Neural cell (in vitro differentiated cells): Measurements from ENCODE around the gene KRI1.

Experiments
- EP300 ChIP-seq: fragments of 450-650 bp; conservative IDR thresholded peaks from 2 replicates; pipeline ENCODE4 v1.6.1; 2014; ENCODE audit warnings: antibody characterized with exemption, mild to moderate bottlenecking, moderate library complexity; ENCODE audit not compliant: poor library complexity, severe bottlenecking
- EZH2 ChIP-seq: fragments of 200-600, 300-800 bp; shearing (Covaris generic), sonication (generic); IDR thresholded peaks from 2 replicates; pipeline ENCODE4 v1.6.1; 2014; ENCODE audit warnings: antibody characterized with exemption, low read length, borderline replicate concordance, mild to moderate bottlenecking; ENCODE audit not compliant: insufficient read depth, poor library complexity, severe bottlenecking
- POLR2AphosphoS5 ChIP-seq: IDR thresholded peaks from 2 replicates; pipeline ENCODE4 v1.6.1; 2012
- RAD21 ChIP-seq: fragments of 450-650 bp; conservative IDR thresholded peaks from 2 replicates; pipeline ENCODE4 v1.6.1; 2014; ENCODE audit warnings: antibody characterized with exemption, mild to moderate bottlenecking, moderate library complexity
- SMC3 ChIP-seq: fragments of 450-650 bp; conservative IDR thresholded peaks from 2 replicates; pipeline ENCODE4 v1.6.1; 2014; ENCODE audit warnings: antibody characterized with exemption, mild to moderate bottlenecking, moderate library complexity; ENCODE audit not compliant: poor library complexity
- TAF1 ChIP-seq: IDR thresholded peaks from 2 replicates; pipeline ENCODE4 v1.6.1; 2012; ENCODE audit warnings: low read depth
- TF ChIP-seq, protein P1 (sequence below): fragments of 450-650 bp; IDR thresholded peaks from 2 replicates; pipeline ENCODE4 v1.5.1; 2014; ENCODE audit warnings: antibody characterized with exemption, mild to moderate bottlenecking, moderate library complexity; ENCODE audit not compliant: poor library complexity, severe bottlenecking
- TF ChIP-seq, protein P2 (sequence below): IDR thresholded peaks from 2 replicates; pipeline ENCODE4 v1.6.1; 2012; ENCODE audit warnings: borderline replicate concordance

DNA sequence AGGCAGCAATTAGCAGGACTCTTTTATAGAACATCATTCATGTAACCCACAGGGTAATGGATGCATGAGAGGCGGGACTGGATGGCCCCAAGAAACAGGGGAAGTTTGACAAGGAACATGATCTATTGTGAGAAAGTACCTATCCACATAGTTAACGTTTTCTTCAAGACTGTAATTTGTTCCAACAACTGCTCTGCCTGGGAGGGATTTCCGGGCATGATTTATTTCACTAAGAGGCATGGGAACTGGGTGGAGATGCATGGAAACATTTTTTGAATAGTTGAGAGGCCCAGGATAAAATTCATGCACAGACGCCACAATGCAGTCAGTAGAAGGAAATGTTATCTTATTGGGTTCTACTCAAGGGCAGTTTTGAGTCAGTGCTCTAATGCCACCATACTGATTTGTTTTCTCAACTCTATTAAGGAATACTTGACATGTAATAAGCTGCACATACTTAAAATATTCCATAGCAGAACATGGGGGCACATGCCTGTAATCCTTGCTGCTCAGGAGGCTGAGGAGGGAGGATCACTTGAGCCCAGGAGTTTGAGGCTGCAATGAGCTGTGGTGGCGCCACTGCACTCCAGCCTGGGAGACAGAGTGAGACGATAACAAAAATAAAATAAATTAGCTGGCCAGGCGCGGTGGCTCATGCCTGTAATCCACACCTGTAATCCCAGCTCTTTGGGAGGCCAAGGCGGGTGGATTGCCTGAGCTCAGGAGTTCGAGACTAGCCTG lies 32.0 kb downstream of the KRI1 start:
- TF ChIP-seq, protein P1, sequence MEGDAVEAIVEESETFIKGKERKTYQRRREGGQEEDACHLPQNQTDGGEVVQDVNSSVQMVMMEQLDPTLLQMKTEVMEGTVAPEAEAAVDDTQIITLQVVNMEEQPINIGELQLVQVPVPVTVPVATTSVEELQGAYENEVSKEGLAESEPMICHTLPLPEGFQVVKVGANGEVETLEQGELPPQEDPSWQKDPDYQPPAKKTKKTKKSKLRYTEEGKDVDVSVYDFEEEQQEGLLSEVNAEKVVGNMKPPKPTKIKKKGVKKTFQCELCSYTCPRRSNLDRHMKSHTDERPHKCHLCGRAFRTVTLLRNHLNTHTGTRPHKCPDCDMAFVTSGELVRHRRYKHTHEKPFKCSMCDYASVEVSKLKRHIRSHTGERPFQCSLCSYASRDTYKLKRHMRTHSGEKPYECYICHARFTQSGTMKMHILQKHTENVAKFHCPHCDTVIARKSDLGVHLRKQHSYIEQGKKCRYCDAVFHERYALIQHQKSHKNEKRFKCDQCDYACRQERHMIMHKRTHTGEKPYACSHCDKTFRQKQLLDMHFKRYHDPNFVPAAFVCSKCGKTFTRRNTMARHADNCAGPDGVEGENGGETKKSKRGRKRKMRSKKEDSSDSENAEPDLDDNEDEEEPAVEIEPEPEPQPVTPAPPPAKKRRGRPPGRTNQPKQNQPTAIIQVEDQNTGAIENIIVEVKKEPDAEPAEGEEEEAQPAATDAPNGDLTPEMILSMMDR: no peak
- TF ChIP-seq POLR2AphosphoS5 (no peak), EZH2 (no peak), EP300 (no peak), RAD21 (no peak), TAF1 (no peak), SMC3 (no peak)
- TF ChIP-seq, protein P2, sequence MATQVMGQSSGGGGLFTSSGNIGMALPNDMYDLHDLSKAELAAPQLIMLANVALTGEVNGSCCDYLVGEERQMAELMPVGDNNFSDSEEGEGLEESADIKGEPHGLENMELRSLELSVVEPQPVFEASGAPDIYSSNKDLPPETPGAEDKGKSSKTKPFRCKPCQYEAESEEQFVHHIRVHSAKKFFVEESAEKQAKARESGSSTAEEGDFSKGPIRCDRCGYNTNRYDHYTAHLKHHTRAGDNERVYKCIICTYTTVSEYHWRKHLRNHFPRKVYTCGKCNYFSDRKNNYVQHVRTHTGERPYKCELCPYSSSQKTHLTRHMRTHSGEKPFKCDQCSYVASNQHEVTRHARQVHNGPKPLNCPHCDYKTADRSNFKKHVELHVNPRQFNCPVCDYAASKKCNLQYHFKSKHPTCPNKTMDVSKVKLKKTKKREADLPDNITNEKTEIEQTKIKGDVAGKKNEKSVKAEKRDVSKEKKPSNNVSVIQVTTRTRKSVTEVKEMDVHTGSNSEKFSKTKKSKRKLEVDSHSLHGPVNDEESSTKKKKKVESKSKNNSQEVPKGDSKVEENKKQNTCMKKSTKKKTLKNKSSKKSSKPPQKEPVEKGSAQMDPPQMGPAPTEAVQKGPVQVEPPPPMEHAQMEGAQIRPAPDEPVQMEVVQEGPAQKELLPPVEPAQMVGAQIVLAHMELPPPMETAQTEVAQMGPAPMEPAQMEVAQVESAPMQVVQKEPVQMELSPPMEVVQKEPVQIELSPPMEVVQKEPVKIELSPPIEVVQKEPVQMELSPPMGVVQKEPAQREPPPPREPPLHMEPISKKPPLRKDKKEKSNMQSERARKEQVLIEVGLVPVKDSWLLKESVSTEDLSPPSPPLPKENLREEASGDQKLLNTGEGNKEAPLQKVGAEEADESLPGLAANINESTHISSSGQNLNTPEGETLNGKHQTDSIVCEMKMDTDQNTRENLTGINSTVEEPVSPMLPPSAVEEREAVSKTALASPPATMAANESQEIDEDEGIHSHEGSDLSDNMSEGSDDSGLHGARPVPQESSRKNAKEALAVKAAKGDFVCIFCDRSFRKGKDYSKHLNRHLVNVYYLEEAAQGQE: no peak
